Skeletal muscle satellite cell (primary cell): ENCODE data around the gene FLNB.

Experiments used
- H3K27me3 ChIP-seq: 2 replicates; pipeline ENCODE4 v1.7.0; 2013; ENCODE audit warnings: low read length; ENCODE audit not compliant: control insufficient read depth, insufficient read depth
- H3K36me3 ChIP-seq: 2 replicates; pipeline ENCODE4 v1.7.0; 2013; ENCODE audit warnings: mild to moderate bottlenecking, control low read depth, low read length; ENCODE audit not compliant: insufficient read depth
- H3K4me1 ChIP-seq: 2 replicates; pipeline ENCODE4 v1.7.0; 2013; ENCODE audit warnings: low read length; ENCODE audit not compliant: control insufficient read depth, insufficient read depth
- H3K4me2 ChIP-seq: 2 replicates; pipeline ENCODE4 v1.7.0; 2013; ENCODE audit warnings: mild to moderate bottlenecking, low read length
- H3K4me3 ChIP-seq: 2 replicates; pipeline ENCODE4 v1.7.0; 2013; ENCODE audit warnings: low read length
- H3K9ac ChIP-seq: 2 replicates; pipeline ENCODE4 v1.7.0; 2013; ENCODE audit warnings: mild to moderate bottlenecking, low read depth, low read length, moderate library complexity
- H3K9me3 ChIP-seq: replicated peaks from 2 replicates; pipeline ENCODE4 v1.7.0; 2013; ENCODE audit warnings: mild to moderate bottlenecking, control low read depth, low read length

The FLNB gene

GRCh38 chr3:58101499-58102389 lies 93.5 kb downstream of the FLNB start:
- H3K9ac ChIP-seq = no peak overlapping the region
- no peak overlapping the region for H3K4me2 ChIP-seq
- H3K9me3 ChIP-seq = no peaks in the 10 kb centered on the region
- peaks cover 28% of the 10 kb centered on the region for H3K36me3 ChIP-seq
- H3K4me1 ChIP-seq = no peaks in the 10 kb centered on the region
- H3K4me3 ChIP-seq = no peak overlapping the region
- H3K27me3 ChIP-seq = no peaks in the 10 kb centered on the region

- Histone ChIP-seq H3K9ac (no peak overlapping the region), H3K4me3 (no peak overlapping the region), H3K9me3 (no peaks in the 10 kb centered on the region), H3K4me1 (no peaks in the 10 kb centered on the region), H3K36me3 (peaks cover 29% of the 10 kb centered on the region), H3K4me2 (no peak overlapping the region), H3K27me3 (no peaks in the 10 kb centered on the region)
These were observed 94.1 kb downstream of the FLNB start for GRCh38 chr3:58102390-58102750.

- Histone ChIP-seq H3K9ac (no peak overlapping the region), H3K4me1 (no peaks in the 10 kb centered on the region), H3K4me2 (no peak overlapping the region), H3K27me3 (no peaks in the 10 kb centered on the region), H3K36me3 (peaks cover 29% of the 10 kb centered on the region), H3K4me3 (no peak overlapping the region), H3K9me3 (no peaks in the 10 kb centered on the region)
These were observed 94.8 kb downstream of the FLNB start for GRCh38 chr3:58102976-58103451.

- H3K9me3 ChIP-seq = no peaks in the 10 kb centered on the region
- H3K27me3 ChIP-seq = no peaks in the 10 kb centered on the region
- peaks cover 30% of the 10 kb centered on the region for H3K36me3 ChIP-seq
- no peak overlapping the region for H3K9ac ChIP-seq
- no peaks in the 10 kb centered on the region for H3K4me1 ChIP-seq
- H3K4me3 ChIP-seq = no peak overlapping the region
- no peak overlapping the region for H3K4me2 ChIP-seq
These were observed 95.9 kb downstream of the FLNB start for GRCh38 chr3:58104151-58104550.

- H3K4me1 ChIP-seq = no peaks in the 10 kb centered on the region
- H3K9ac ChIP-seq = no peak overlapping the region
- peaks cover 30% of the 10 kb centered on the region for H3K36me3 ChIP-seq
- H3K4me2 ChIP-seq = no peak overlapping the region
- no peaks in the 10 kb centered on the region for H3K27me3 ChIP-seq
- no peak overlapping the region for H3K4me3 ChIP-seq
- no peaks in the 10 kb centered on the region for H3K9me3 ChIP-seq
These were observed 96.5 kb downstream of the FLNB start for GRCh38 chr3:58104712-58105111.

GRCh38 chr3:58105196-58105595 lies 97.0 kb downstream of the FLNB start:
- H3K36me3 ChIP-seq = peaks cover 33% of the 10 kb centered on the region
- H3K4me2 ChIP-seq = no peak overlapping the region
- H3K27me3 ChIP-seq = no peaks in the 10 kb centered on the region
- H3K9ac ChIP-seq = no peak overlapping the region
- no peaks in the 10 kb centered on the region for H3K4me1 ChIP-seq
- H3K9me3 ChIP-seq = no peaks in the 10 kb centered on the region
- H3K4me3 ChIP-seq = no peak overlapping the region

- Histone ChIP-seq H3K4me1 (no peaks in the 10 kb centered on the region), H3K4me2 (no peak overlapping the region), H3K4me3 (no peak overlapping the region), H3K9me3 (no peaks in the 10 kb centered on the region), H3K9ac (no peak overlapping the region), H3K27me3 (no peaks in the 10 kb centered on the region), H3K36me3 (peaks cover 33% of the 10 kb centered on the region)
These were observed 97.8 kb downstream of the FLNB start for GRCh38 chr3:58106061-58106460.

GRCh38 chr3:58106640-58107039 lies 98.4 kb downstream of the FLNB start:
- Histone ChIP-seq H3K36me3 (peaks cover 33% of the 10 kb centered on the region), H3K4me3 (no peak overlapping the region), H3K4me1 (no peaks in the 10 kb centered on the region), H3K9ac (no peak overlapping the region), H3K4me2 (no peak overlapping the region), H3K27me3 (no peaks in the 10 kb centered on the region), H3K9me3 (no peaks in the 10 kb centered on the region)

GRCh38 chr3:58107597-58107996 lies 99.4 kb downstream of the FLNB start:
- Histone ChIP-seq H3K36me3 (peaks cover 41% of the 10 kb centered on the region), H3K27me3 (no peaks in the 10 kb centered on the region), H3K4me3 (no peak overlapping the region), H3K9ac (no peak overlapping the region), H3K4me1 (no peaks in the 10 kb centered on the region), H3K9me3 (no peaks in the 10 kb centered on the region), H3K4me2 (no peak overlapping the region)

GRCh38 chr3:58109752-58110151 lies 101.5 kb downstream of the FLNB start:
- no peak overlapping the region for H3K4me2 ChIP-seq
- no peaks in the 10 kb centered on the region for H3K4me1 ChIP-seq
- no peaks in the 10 kb centered on the region for H3K27me3 ChIP-seq
- peaks cover 38% of the 10 kb centered on the region for H3K36me3 ChIP-seq
- H3K9ac ChIP-seq = no peak overlapping the region
- H3K9me3 ChIP-seq = no peaks in the 10 kb centered on the region
- H3K4me3 ChIP-seq = no peak overlapping the region

- Histone ChIP-seq H3K27me3 (no peaks in the 10 kb centered on the region), H3K4me1 (no peaks in the 10 kb centered on the region), H3K9ac (no peak overlapping the region), H3K9me3 (no peaks in the 10 kb centered on the region), H3K36me3 (peaks cover 29% of the 10 kb centered on the region), H3K4me3 (no peak overlapping the region), H3K4me2 (no peak overlapping the region)
These were observed 103.4 kb downstream of the FLNB start for GRCh38 chr3:58111513-58112184.

- Histone ChIP-seq H3K4me1 (peaks cover under 1% of the 10 kb centered on the region), H3K36me3 (peaks cover 26% of the 10 kb centered on the region), H3K4me3 (no peak overlapping the region), H3K4me2 (no peak overlapping the region), H3K9me3 (no peaks in the 10 kb centered on the region), H3K9ac (no peak overlapping the region), H3K27me3 (no peaks in the 10 kb centered on the region)
These were observed 103.9 kb downstream of the FLNB start for GRCh38 chr3:58112185-58112535.
